GM12872 (cell line): Measurements from ENCODE around the gene IMPACT.

Source experiments
- TF ChIP-seq, protein P1 (sequence below): IDR thresholded peaks from 3 replicates; pipeline ENCODE4 v1.5.1; 2011; ENCODE audit warnings: low read depth, mild to moderate bottlenecking, low read length, moderate library complexity; ENCODE audit not compliant: insufficient read depth

IMPACT gene

DNA sequence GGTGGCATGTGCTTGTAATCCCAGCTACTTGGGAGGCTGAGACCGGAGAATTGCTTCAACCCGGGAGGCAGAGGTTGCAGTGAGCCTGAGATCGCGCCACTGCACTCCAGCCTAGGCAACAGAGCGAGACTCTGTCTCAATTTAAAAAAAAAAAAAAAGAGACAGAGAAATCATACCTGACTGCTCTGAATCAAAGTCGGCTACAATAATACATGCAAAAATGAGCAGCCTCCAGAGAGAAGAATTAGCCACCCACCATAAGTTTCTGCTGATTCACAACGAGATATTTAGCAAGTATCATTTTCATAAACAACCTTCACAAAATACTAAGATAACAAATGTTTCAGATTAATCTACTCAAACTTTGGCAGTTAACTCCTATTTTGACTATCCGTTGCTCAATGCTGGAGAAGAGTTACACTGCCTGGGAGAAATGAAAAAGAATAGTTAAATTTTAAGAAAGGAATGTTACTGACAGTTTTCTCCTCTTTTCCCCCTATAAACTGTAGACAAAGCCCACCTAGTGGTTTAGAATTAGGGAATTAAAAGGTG, 30.3 kb upstream of the IMPACT start:
- TF ChIP-seq, protein P1, sequence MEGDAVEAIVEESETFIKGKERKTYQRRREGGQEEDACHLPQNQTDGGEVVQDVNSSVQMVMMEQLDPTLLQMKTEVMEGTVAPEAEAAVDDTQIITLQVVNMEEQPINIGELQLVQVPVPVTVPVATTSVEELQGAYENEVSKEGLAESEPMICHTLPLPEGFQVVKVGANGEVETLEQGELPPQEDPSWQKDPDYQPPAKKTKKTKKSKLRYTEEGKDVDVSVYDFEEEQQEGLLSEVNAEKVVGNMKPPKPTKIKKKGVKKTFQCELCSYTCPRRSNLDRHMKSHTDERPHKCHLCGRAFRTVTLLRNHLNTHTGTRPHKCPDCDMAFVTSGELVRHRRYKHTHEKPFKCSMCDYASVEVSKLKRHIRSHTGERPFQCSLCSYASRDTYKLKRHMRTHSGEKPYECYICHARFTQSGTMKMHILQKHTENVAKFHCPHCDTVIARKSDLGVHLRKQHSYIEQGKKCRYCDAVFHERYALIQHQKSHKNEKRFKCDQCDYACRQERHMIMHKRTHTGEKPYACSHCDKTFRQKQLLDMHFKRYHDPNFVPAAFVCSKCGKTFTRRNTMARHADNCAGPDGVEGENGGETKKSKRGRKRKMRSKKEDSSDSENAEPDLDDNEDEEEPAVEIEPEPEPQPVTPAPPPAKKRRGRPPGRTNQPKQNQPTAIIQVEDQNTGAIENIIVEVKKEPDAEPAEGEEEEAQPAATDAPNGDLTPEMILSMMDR = no peak

DNA sequence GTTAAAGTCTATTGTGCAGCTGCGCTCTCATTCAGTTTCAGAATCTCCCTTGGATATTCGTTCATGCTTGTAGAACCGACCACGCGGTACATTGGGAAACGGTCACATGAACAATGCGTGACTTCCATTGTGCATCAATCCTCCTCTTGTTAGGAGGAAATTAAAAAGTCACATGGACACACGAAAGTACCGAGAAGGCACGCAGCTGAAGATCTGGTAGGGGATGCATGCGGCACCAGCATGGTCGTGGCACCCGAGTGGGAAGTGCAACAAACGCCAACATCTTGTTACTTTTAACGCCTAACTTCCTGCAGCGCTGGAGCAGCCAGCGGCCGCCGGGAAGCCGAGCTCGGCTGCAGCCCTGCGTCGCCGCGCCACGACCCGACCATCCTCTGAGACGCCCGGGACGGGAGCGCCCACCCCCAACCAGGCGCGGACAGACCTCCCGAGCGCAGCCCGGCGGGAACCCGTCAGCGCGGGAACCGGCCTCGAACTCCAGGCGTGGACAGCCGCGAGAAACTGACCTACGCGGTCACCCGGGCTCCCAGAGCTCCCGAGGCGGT, 29.3 kb upstream of the IMPACT start:
- TF ChIP-seq, protein P1 = no peak

DNA sequence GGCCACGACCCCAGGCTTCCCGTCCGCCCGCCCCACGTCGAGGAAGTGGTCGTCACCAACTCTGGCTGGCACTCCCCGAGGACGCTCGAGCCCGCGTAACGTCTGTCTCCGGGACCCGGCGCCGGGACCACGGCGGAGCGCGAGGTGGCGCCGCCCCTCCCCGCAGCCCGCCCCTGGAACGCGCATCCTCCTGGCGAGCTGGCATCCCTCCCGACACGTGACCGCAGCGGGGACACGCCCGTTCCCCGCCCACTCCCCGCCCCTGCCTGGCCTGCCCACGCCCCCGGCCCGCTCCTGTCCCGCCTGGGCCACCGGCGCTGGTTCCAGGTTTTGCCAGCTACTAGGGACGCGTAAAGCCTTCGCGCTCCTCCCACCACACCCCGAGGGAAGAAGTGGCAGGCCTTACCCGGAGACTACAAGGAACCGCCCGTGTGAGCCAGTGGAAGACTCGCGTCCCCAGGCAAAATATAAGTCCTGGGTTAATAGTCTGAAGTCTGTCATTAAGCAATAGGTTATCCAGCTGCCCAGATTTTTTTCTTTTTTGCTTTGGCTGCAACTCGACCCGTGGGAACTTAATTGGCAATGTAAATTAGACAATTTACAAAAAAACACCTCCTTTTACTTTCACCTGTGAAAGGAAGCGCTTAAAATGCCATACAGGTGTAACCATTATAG, 28.6 kb upstream of the IMPACT start, which contains the start of gene OSBPL1A:
TSS of gene OSBPL1A (minus strand) at position 131 of the 675 bp plus-strand sequence. CDS start 20,291 bp downstream, outside the sequence.
- TF ChIP-seq, protein P1 = no peak

DNA sequence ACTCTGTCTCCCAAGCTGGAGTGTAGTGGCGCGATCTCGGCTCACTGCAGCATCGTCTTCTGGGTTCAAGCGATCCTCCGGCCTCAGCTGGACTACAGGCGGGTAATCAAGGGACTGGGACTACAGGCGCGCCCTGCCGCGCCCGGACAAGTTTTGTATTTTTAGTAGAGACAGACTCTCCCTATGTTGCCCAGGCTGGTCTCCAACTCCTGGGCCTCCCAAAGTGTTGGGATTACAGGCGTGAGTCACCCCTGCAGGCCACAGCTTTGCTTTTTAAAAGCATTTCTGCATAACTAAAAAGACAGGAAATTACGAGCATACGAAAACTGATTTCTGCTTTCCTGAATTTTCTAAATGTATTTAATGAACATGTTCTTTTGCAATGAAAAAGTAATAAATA, 27.9 kb upstream of the IMPACT start:
- TF ChIP-seq, protein P1 = no peak

DNA sequence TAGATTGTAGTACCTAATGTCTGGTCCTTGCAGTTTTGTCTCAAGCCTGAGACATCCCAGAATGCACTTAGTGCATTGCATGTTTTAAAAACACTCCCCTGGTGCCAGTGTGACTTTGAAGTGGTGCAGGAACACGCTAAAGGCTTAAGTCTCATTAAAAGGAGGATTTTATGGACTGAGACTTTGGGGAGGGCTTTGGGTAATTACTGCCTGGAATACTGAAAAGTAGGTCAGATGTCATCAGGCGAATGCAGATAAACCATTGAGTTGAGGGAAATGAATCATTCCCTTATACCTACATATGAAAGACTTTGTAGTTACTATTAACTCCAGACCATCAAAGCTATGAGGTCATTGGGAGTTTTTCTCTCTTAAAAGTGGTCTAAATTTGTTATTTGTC, 25.9 kb upstream of the IMPACT start:
- TF ChIP-seq, protein P1 = no peak

DNA sequence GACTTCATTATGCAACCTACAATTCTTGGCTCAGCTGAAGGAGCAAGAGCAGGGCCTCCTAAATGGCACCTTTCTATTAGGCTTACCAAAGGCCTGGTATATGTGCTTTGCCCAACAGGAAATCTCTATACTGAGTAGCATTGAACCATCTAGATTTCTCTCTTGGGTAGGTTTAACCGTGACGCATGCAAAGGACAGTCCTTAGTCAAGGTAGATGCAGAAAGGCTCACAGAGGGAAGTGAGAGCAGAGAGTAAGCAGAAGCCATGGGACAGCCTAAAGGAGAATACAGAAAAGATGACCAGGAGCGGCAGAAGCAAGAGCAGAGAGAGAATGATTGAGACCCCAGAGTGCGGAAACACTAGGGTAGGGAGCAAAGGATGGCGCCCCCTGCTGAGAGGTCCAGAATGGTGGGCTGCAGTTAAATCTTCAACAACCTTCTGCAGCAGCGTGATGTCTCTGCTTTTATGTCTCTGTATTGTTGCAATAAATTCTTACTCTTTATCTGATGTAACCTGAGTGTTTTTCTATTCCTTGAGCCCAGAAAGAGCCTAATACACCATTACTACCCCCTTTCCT, 24.2 kb upstream of the IMPACT start:
- TF ChIP-seq, protein P1 = peak; percentile 49

DNA sequence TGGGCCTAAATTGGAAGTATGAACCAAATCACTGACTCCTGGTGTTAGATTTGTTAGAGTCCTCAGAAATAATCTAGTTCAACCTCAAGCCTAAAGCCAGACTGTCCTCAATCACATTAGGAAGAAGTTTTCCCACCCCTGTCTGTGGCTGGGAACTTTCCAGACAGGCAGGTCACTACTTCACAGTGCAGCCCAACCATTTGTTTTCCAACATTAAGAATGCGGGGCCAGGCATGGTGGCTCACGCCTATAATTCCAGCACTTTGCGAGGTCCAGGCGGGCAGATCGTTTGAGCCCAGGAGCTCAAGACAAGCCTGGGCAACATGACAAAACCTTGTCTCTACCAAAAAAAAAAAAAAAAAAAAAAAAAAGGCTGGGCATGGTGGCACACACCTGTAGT, 23.4 kb upstream of the IMPACT start:
- TF ChIP-seq, protein P1 = no peak
